Activated CD8-positive, alpha-beta T cell treated with anti-CD3 and anti-CD28 coated beads for 36 hours (primary cell): ENCODE results near the gene COL24A1. TPM values are rescaled to one million over a fixed set of nuclear protein-coding genes. Genes with fewer than 3 reads are reported as not detected.

Source experiments
- ATAC-seq: fragments of 200-7000 bp; cut with Tn5 transposase; one replicate; pipeline ENCODE4 v1.10.0; 2021; ENCODE audit warnings: mild to moderate bottlenecking, moderate library complexity
- CTCF ChIA-PET: fragments of 350-600 bp; sonication (Branson Sonifier 250); formaldehyde crosslinking; loops from one replicate; lab custom pipeline; 2021; ENCODE audit warnings: antibody characterized with exemption; lab: Charles Lee
- POLR2A ChIA-PET: fragments of 350-600 bp; sonication (Branson Sonifier 250); formaldehyde crosslinking; loops from one replicate; lab custom pipeline; 2021; ENCODE audit warnings: antibody characterized with exemption; lab: Charles Lee
- DNase-seq: peaks from one replicate; pipeline ENCODE4 v3.0.0-alpha.2; 2020
- H3K27ac Mint-ChIP-seq: one replicate; pipeline ENCODE4 v1.8.0; 2021; ENCODE audit warnings: mild to moderate bottlenecking, mixed read lengths
- H3K27me3 Mint-ChIP-seq: one replicate; pipeline ENCODE4 v1.8.0; 2021; ENCODE audit warnings: mixed read lengths
- H3K36me3 Mint-ChIP-seq: one replicate; pipeline ENCODE4 v1.8.0; 2021; ENCODE audit warnings: low read depth, mixed read lengths
- H3K4me1 Mint-ChIP-seq: one replicate; pipeline ENCODE4 v1.8.0; 2021; ENCODE audit warnings: low read depth, mixed read lengths
- H3K4me3 Mint-ChIP-seq: one replicate; pipeline ENCODE4 v1.8.0; 2021; ENCODE audit warnings: mild to moderate bottlenecking, moderate library complexity, mixed read lengths
- H3K9me3 Mint-ChIP-seq: one replicate; pipeline ENCODE4 v1.8.0; 2021; ENCODE audit warnings: mixed read lengths
- CTCF ChIP-seq: fragments of 200-600 bp; IDR thresholded peaks from one replicate; pipeline ENCODE4 v1.8.0; 2022; ENCODE audit warnings: antibody characterized with exemption, mild to moderate bottlenecking
- intact Hi-C: fragments of 100-400 bp; cut with micrococcal nuclease; formaldehyde crosslinking; loops from one replicate; pipeline ENCODE4 v1.10.0; 2022
- total RNA-seq, 2 experiments: library from RNA; stranded (reverse); gene quantifications; one replicate each; pipeline ENCODE4 v1.2.3, GENCODE V29; 2021

COL24A1 gene
- total RNA-seq, 2 experiments from 2014 or later, result not detected

GRCh38 chr1:86147755-86148154 is 8.8 kb downstream of the COL24A1 start:
- no peak for ATAC-seq
- intact Hi-C loops, result no loop called here
- Mint-ChIP-seq H3K27ac (no peak overlapping the region), H3K36me3 (no peaks in the 10 kb centered on the region), H3K4me1 (no peaks in the 10 kb centered on the region), H3K9me3 (no peaks in the 10 kb centered on the region), H3K27me3 (no peaks in the 10 kb centered on the region), H3K4me3 (no peak overlapping the region)
- TF ChIP-seq CTCF, result no peak
- CTCF ChIA-PET, result no interaction called here
- POLR2A ChIA-PET, result no interaction called here
- DNase-seq, result no peak

GRCh38 chr1:86146566-86146965 is 10.0 kb downstream of the COL24A1 start:
- Mint-ChIP-seq H3K4me1 (no peaks in the 10 kb centered on the region), H3K9me3 (no peaks in the 10 kb centered on the region), H3K27me3 (peaks cover 2% of the 10 kb centered on the region), H3K27ac (no peak overlapping the region), H3K4me3 (no peak overlapping the region), H3K36me3 (no peaks in the 10 kb centered on the region)
- no peak for TF ChIP-seq CTCF
- intact Hi-C loops, result no loop called here
- POLR2A ChIA-PET, result no interaction called here
- DNase-seq, result no peak
- CTCF ChIA-PET, result no interaction called here
- no peak for ATAC-seq

- TF ChIP-seq CTCF, result no peak
- Mint-ChIP-seq H3K27me3 (peaks cover 4% of the 10 kb centered on the region), H3K9me3 (no peaks in the 10 kb centered on the region), H3K27ac (no peak overlapping the region), H3K4me3 (no peak overlapping the region), H3K36me3 (no peaks in the 10 kb centered on the region), H3K4me1 (no peaks in the 10 kb centered on the region)
- DNase-seq (no peak), ATAC-seq (no peak)
- intact Hi-C loops, result no loop called here
- POLR2A ChIA-PET, result no interaction called here
- CTCF ChIA-PET, result interaction anchor here (1.6 kb wide), 1 partner anchor 13 kb away, joined by 4 read pairs; no protein-coding TSS in a partner anchor
Observed at GRCh38 chr1:86140281-86140880, 16.2 kb downstream of the COL24A1 start.

- CTCF ChIA-PET, result interaction anchor here (1.6 kb wide), 1 partner anchor 15 kb away, joined by 4 read pairs; no protein-coding TSS in a partner anchor
- DNase-seq, result no peak
- no peak for ATAC-seq
Observed at GRCh38 chr1:86138746-86139145, 17.8 kb downstream of the COL24A1 start.

More at GRCh38 chr1:86138746-86139145, 17.8 kb downstream of the COL24A1 start:
- no peak for TF ChIP-seq CTCF
- H3K36me3 Mint-ChIP-seq, result no peaks in the 10 kb centered on the region
- intact Hi-C loops, result no loop called here
- no peaks in the 10 kb centered on the region for H3K4me1 Mint-ChIP-seq
- no peaks in the 10 kb centered on the region for H3K9me3 Mint-ChIP-seq
- POLR2A ChIA-PET, result no interaction called here
- H3K27me3 Mint-ChIP-seq, result peaks cover 4% of the 10 kb centered on the region
- no peak overlapping the region for H3K27ac Mint-ChIP-seq
- no peak overlapping the region for H3K4me3 Mint-ChIP-seq
